GM19397 (cell line): Measurements from ENCODE around the gene NHLRC4.

Source experiments
- ATAC-seq: cut with Tn5 transposase; IDR thresholded peaks from one replicate; pipeline ENCODE4 v1.9.1; 2021; ENCODE audit warnings: mild to moderate bottlenecking, moderate library complexity; ENCODE audit not compliant: unreplicated experiment

The NHLRC4 gene

DNA sequence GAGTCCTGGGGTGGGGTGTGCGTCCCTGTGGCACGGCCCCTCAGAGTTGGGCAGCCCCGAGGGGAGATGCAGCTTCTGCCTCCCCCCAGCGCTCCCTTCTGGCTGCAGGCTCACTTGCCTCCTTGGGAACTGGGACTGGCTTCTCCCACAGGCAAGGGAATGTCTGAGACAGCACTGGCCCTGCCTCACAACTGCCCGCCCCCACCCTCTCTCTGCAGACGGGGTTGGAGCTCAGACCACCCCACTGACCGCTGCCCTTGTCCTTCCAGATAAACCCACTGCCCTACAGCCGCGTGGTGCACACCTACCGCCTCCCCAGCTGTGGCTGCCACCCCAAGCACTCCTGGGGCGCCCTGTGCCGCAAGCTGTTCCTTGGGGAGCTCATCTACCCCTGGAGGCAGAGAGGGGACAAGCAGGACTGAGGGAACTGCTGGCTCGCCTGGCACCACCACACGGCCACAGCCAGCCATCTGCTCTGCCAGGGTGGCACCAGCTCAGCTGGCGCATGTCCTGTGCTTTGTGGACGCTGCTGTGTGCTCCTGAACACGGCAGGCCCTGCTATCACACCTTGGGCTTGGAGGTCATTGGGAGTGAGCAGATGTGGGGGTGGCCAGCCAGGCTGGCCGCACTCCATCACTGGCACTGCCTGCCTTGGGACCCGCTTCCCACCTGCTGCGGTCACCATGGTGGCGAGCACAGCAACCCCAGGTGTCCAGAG, 16.0 kb downstream of the NHLRC4 start:
- ATAC-seq = no peak

DNA sequence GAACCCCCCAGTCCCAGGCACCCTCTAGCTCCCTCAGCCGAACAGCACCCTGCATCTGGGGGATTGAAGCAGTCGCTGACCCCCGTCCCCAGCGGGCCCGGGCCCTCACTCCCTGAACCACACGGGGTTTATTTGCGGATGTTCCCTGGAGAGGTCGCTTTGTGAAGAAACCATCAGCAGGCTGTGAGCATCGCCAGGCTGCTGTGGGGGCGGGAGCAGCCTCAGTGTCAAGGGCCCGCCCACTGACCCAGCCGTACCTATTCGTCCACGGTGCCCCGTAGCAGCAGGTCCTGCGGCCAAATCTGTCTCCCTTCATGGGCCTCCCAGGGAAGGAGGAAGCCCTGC, 16.6 kb downstream of the NHLRC4 start:
- no peak for ATAC-seq

DNA sequence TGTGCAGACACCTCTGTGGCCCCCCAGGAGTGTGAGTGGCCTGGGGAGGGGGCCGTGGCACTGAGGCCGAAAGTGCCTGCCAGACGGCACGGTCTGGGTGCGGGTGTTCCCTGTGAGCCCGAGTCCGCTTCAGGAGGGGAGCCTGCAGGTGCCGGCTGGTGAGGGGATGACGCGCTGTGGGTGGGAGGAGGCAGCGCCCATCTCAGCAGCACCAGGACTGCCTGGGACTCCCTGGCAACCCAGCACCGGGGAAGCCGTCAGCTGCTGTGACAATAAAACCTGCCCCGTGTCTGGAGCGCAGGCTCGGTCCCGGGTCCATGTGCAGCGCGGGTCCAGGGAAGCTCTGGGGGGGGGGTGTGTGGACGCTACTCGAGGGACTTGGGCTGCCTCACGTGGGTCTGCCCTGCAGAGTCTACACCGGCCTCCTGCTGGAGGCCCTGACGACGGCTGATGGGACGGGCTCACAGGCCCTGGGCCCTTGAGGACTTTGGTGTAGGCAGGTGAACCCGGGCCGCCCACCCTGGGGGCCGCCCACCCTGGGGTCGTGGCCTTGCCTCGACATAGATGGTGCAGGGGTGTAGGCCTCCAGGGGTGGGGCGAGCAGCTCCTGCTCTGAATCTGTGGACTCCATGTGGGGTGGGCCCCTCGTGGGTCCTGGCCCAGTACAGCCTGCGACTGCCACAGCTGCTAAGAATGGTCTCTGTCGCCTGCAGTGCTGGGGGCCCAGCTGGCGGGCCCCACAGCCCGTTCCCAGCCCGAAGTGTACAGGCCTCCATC, 17.2 kb downstream of the NHLRC4 start:
- no peak for ATAC-seq

DNA sequence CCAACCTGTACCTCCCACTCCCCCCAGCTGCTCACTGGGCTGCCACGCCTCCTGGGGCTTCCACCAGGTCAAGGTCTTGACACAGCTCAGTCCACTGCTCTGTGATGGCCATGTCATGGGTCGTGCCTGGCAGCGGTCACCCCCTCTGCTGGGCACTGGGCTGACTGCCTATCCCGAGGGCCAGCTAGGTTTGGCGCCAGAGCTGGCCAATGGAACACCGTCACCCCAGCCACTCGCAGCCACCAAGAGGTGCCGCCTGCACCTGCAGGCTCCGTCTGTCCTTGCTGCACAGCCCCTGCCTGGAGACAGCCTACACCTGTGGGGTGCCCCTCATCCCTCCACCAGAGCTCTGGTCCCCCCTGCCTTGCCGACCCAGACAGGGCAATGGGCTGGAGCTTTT, 18.5 kb downstream of the NHLRC4 start:
- ATAC-seq = no peak

DNA sequence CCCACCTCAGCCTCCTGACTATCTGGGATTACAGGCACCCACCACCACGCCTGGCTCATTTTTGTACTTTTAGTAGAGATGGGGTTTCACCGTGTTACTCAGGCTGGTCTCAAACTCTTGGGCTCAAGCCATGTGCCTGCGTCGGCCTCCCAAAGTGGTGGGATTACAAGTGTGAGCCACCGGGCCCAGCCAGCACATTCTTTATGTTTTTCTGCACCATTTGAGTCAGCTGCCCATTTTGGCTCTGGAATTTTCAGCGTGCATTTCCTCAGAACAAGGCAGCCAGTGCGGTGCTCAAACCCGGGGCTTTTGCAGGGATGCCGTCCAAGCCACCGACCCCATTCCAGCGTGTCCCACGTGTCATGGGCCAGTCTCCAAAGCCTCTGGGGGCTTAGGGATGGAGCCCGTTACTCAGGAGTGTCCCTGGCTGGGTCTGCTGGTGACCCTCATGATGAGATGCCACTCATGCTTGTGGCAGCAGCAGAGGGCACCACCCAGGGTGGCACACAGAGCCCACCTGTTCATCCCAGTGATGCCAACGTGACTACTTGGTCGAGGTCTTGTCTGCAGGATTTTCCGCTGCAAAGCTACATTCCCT, 19.3 kb downstream of the NHLRC4 start:
- no peak for ATAC-seq

DNA sequence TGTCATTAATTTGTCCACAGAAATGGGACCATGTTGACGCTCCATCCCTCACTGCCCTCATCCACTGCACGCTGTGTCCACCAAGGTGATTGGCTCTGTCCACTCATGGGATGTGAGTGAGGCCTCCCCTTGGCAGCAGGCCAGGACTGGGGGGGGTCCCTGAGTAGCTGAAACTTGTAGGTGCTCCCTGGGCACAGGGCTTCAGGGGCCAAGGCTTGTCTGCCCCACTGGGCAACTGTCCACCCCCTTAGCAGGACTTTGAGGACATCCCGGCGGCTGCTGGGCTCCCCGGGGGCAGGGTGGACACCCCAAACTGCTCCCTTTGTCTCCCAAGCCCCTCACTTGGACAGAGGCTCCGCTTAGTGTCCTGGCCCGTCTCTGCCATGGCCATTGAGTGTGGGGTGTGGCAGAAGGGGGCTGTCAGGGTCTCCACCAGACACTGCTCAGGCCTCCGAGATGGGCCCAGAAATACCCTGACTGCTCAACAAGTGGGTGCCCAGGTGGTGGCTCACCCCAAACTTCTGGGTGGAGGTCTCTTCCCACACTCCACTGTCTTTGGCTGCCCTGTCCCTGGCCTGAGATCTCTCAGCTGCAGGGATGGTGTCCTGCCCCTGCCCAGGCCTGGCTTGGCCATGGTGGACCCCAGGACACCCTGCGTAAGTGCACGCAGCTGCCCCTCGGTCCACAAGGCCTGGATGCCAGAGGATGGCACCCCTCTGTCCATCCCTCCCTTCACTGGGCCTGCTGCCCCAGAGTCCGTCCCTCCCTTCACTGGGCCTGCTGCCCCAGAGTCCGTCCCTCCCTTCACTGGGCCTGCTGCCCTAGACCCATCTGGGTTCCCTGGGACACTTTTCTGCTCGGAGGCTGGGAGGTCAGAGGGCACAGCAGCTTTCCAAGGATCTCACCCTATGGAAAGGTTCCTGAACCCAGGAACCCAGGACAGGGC, 20.1 kb downstream of the NHLRC4 start:
- ATAC-seq = no peak

DNA sequence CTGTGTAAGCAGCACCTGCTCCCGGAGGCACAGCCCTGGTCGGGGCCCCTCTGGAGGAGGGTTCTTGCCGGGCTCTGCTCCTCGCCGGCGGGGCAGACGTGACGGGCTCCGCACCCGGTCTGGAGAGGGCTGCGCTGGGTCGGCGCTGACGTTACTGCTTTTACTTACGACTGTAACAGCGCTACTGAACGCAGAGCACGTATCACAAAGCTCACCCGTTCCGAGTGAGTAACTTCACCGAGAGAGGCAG, 21.8 kb downstream of the NHLRC4 start:
- ATAC-seq = peak; percentile 2

DNA sequence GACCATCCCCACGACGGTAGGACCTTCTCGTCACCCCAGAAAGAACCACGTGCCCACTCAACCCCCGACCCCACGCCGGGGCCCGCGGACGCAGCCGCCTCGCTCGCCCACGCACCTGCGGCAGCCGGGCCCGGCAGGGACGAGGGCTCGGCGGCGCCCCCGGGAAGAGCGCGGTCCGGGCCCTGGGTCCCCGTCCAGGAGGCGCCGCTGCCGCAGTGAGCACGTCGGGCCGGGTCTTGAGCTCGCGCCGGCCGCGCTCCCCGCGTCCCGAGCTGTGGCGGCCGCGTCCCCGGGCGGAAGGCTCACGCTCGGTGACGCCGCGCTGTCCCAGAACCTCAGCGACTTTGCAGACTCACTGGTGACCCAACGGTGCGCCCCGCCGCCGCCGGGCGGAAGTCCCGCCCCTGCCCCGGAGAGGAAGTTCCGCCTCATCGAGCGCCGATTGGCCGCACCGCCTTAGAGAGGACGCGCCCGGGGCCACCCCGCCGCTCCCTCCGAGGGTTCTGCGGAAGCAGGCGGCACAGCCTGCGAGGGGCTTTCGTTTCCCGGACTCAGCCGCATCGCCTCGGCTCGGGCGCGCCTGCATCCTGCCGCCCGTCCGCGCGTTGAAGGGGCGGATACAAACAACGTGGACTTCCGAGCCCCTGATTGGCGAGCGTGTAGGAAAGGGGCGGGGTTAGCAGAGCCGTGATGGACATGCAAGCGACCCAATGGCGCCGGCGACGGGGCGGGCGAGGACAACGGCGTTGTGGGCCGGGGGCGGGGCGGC, 22.3 kb downstream of the NHLRC4 start:
- ATAC-seq = peak; percentile 69

DNA sequence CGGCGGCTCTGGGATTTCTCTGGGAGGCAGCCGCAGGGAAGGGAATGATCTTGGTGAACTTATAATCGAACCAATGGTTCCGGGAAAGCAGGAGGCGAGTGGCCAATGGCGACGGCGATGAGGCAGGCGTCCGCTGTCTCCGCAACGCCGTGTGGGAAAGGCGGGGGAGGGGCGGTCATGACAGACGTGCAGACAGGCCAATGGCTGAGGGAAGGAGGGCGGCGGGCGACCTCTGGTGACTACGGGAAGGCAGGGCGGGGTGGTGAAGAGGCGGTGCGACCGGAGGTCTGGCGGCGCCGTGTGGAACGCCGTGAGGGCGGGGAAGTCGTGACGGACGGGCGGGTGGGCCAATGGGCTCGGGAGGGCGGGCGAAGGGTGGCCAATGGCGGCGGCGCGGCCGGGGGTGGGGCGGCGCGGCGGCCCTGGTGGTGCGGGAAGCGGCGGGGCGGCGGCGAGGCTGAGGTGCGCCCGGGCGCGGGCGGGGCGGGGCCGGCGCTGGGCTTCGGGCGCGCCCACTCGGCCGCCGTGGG, 22.9 kb downstream of the NHLRC4 start, which contains the start of gene RAB40C:
Gene RAB40C (plus strand): TSS at position 409 of the 530 bp plus-strand sequence. CDS start 226 bp downstream, outside the sequence.
- peak; percentile 72 for ATAC-seq

DNA sequence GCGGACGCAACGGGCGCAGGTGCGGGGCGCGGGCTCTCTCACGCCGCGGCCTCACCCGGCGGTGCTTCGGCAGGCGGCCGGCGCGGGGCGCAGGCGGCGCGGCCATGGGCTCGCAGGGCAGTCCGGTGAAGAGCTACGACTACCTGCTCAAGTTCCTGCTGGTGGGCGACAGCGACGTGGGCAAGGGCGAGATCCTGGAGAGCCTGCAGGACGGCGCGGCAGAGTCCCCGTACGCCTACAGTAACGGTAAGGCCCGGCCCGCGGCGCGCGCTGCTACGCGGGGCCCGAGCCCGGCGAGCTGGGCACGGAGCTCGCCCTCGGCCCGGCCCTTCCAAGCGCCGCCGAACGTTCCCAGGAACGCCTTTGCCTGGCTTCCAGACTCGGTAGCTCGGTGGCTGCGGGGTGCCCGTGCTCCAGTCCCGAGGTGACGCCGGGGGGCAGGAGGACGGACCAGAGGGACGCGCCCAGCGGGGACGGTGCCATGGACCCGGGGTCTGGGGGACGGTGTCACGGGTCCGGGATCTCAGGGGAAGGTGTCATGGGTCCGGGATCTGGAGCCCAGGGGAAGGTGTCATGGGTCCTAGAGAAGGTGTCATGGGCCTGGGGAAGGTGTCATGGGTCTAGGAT, 23.5 kb downstream of the NHLRC4 start:
- no peak for ATAC-seq

DNA sequence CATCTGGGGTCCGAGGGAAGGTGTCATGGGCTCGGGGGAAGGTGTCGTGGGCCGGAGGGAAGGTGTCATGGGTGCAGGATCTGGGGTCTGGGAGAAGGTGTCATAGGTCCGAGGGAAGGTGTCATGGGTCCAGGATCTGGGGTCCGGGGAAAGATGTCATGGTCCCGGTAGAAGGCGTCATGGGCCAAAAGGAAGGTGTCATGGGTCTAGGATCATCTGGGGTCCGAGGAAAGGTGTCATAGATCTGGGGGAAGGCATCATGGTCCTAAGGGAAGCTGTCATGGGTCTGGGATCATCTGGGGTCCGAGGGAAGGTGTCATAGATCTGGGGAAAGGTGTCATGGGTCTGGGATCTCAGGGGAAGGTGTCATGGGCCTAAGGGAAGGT, 24.0 kb downstream of the NHLRC4 start:
- ATAC-seq = no peak

DNA sequence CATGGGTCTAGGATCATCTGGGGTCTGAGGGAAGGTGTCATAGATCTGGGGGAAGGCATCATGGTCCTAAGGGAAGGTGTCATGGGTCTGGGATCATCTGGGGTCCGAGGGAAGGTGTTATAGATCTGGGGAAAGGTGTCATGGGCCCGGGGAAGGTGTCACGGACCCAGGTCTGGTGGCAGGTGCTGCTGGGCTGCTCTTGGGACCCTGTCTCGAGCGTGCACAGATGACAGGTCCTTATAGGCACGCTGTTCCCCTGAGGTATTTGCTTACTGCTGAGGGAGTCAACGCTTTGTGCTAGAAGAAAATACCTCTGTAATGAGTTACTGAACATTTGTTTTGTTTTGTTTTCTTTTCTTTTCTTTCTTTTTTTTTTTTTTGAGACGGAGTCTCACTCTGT, 24.4 kb downstream of the NHLRC4 start:
- no peak for ATAC-seq

DNA sequence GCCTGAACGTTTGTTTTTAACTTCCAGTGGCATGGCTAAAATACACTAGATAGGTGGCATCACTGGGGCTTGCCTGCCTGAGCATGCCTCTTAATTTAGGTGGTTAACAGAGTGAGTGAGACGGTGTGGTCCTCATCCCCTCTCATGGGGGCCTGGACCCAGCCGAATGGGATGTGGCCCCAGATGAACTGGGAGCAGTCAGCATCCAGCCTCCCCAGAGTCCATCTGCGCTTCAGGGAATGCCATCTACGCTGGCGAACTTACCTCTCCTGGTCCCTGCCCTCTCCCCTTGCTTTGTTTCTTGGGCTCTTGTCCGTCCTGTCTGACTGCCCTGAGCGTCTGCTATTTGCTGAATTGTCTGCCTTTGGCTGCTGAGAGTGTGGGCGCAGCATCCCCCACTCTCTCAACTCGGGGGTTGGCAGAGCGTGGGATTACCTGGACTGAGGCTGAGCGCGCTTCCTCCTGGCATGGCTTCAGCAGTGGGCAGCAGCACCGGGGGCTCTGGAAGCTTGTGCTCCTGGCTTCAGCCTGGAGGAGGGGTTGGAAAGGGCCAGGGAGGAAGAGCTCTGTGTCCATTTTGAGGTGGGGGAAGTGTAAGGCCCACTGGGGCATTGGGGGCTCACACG, 25.2 kb downstream of the NHLRC4 start:
- ATAC-seq = no peak

DNA sequence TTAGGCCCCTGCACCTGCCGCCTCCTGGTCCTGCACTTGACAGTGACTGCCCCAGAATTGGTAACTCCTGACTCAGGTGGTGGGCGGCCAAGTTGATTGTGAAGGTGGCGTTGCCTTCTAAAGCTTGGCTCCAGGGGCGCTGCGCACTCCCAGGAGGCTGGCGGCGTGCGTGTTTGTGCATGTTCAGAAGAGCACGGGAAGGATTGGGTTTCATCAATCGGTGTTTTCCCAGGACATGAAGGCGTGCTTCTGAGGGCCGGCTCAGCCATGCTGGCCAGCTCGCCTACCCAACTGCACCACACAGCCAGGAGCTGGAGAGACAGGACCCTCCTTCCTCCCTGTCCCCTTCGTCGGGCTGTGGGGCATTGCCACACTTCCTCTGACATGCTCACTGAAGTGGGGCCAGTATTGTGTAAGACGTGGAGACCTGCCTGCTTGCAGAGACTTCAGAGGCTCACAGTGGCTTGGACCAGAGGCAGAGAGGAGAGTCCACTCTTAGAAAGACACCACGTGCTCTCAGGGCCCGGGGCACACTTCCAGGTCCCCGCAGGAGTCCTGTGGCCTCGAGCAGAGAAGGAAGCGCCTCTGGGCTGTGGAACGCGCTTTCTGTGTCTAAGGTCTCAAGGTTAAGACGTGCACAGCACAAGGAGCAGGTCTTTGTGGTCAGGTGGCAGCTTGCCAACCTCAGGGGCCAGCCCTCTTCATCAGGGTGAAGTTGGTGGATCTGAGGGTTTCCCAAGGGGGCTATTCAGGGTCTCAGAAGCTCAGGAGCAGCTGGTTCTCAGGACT, 25.9 kb downstream of the NHLRC4 start:
- ATAC-seq = no peak

DNA sequence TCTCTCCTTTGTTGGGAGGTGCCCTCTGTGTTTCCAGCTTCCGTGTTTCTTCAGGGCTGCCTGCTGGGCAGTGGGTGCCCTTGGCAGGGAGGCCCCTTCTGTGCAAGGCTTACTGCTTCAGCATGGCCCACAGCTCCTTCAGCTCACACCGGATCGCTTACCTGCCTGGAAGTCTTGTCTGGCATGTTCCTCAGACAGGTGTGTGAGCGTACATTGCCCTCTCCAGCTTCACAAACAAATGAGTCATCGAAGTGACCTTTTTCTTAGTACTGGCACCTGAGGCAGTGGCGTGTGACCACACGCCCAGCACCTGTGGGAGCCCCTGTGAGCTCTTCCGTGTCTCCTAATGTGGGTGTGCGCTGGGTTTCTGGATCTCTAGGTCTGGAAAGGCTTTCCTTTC, 26.6 kb downstream of the NHLRC4 start:
- ATAC-seq = no peak

DNA sequence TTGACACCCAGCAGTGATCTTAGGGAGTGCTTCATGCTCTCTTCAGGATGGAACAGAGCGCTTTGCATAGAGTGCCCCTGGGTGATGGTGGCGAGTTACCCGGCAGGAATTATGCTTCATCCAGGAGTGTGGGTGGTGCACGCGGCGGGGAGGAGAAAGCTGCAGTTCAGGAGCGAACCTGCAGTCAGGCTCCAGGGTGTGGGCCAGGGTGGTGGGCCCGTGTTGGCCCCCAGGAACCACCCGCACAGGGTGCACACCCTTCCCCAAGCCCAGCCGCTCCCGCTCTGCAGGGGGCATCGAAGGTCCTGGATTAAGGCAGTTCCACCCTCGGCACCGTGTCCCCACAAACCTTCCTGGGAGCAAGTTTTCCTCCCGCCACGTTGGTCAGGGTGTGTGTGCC, 27.0 kb downstream of the NHLRC4 start:
- ATAC-seq = no peak

DNA sequence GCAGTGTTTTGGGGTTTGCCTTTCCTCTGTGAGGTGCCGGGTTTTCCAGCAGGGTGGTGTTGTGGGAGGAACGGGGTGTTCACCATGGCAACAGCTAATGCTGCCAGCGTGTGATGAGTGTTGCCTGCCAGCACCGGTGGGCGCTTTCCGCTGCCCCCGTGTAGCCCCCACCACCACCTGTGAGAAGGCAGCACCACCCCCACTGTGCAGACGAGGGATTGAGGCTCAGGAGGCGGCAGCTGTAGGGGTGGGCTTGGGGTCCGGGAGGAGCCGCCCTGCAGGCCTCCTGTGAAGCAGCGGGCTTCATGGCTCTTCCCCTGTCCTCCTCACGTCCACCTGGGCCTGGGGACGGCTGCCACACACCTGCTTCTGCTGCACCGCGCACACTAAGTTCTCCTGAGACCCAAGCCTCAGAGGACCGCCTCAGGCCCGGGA, 28.3 kb downstream of the NHLRC4 start:
- ATAC-seq = no peak

DNA sequence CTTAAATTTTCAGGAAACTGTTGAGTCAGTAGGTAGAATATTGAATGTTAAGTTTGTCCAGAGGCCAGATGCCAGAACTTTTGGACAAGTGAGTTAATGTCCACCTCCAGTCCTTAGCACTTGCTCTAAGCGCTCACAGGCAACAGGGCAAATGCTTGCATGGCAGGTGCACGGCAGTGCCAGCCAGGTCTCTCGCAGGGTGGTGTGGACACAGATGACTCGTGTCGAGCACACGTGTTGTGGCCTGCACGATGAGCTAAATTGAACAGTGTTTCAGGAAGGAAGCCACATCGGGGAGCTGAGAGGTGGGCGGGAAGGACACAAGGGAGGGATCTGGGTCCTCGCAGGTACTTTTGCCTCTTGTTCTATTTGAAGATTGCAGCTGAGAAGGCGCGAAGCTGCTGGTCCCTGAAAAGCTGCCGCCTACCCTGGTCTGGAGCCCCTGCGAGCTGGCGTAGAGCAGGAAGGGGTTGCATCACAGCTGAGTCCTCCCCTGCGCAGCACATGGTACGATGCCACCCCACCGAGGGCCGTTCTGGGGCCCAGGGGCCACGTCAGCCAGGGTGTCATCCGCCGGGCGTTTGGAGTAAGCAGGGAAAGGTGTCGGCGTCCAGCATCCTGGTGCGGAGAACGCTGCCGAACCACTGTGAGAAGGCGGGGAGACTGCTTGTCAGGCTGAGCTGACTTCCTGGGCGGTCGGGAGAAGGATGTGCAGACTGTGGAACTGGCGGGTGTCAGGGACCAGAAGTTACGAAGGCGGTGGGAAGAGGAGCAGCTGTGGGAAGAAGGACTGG, 29.3 kb downstream of the NHLRC4 start:
- no peak for ATAC-seq
